GM12878 (cell line): ENCODE measurements around the gene NOS2. TPM values are rescaled to one million over a fixed set of nuclear protein-coding genes. Genes with fewer than 3 reads are reported as not detected.

Experiments
- ATAC-seq: fragments of 200-7000 bp; cut with Tn5 transposase; 3 replicates; pipeline ENCODE4 v1.9.1; 2020; ENCODE audit warnings: mild to moderate bottlenecking, moderate library complexity
- BruUV-seq: library from RNA; stranded (reverse); fragments of 400-500 nt; replicated peaks from 2 replicates; lab custom pipeline; 2021; lab: Mats Ljungman, UMichigan
- CTCF ChIA-PET: fragments of 300-600 bp; sonication (Branson Sonifier 250); formaldehyde crosslinking; extraction: SDS; loops from one replicate; lab custom pipeline; 2021; ENCODE audit warnings: inconsistent platforms; lab: Yijun Ruan, JAX
- POLR2A ChIA-PET: fragments of 350-600 bp; formaldehyde crosslinking; extraction: SDS; loops from one replicate; lab custom pipeline; 2021; ENCODE audit warnings: inconsistent platforms; lab: Charles Lee
- RAD21 ChIA-PET: fragments of 300-600 bp; sonication (Branson Sonifier 250); formaldehyde crosslinking; loops from one replicate; lab custom pipeline; 2023; ENCODE audit warnings: antibody characterized with exemption; ENCODE audit not compliant: unreplicated experiment; lab: Charles Lee
- SMC1A ChIA-PET: fragments of 300-600 bp; sonication (Branson Sonifier 250); formaldehyde crosslinking; loops from one replicate; lab custom pipeline; 2023; ENCODE audit not compliant: unreplicated experiment, uncharacterized antibody; lab: Charles Lee
- DNase-seq: peaks from one replicate; pipeline ENCODE4 v3.0.0-alpha.2; 2011; ENCODE audit warnings: low read depth, low spot score
- FAIRE-seq: peaks from 3 replicates; lab custom pipeline; 2011; peaks lifted over from hg19 to GRCh38; lab: Jason Lieb, UNC
- H2AFZ ChIP-seq: 2 replicates; pipeline ENCODE4 v1.6.0; 2011; ENCODE audit warnings: low read depth, low read length, control low read depth; ENCODE audit not compliant: control insufficient read depth
- H3K27ac ChIP-seq: 2 replicates; pipeline ENCODE4 v1.5.1; 2011; ENCODE audit warnings: control low read depth; ENCODE audit not compliant: control insufficient read depth, insufficient read depth
- H3K27me3 ChIP-seq, 2 experiments: replicated peaks in 1 of 2; 2 replicates each; pipeline versions ENCODE4 v1.6.0 to v1.6.1; 2011; ENCODE audit warnings: low read length in 1 of 2; ENCODE audit not compliant: control insufficient read depth in 2 of 2, insufficient read depth in 2 of 2
- H3K36me3 ChIP-seq, 2 experiments: 2 replicates each; pipeline ENCODE4 v1.5.1; 2011; ENCODE audit warnings: low read length in 1 of 2; ENCODE audit not compliant: control insufficient read depth in 2 of 2, insufficient read depth in 2 of 2
- H3K4me1 ChIP-seq: 2 replicates; pipeline ENCODE4 v1.6.1; 2011; ENCODE audit warnings: mild to moderate bottlenecking, low read length, moderate library complexity, mixed read lengths; ENCODE audit not compliant: control insufficient read depth, insufficient read depth
- H3K4me2 ChIP-seq: 2 replicates; pipeline ENCODE4 v1.6.0; 2011; ENCODE audit warnings: control low read depth; ENCODE audit not compliant: control insufficient read depth, insufficient read depth
- H3K4me3 ChIP-seq: fragments of 200-600 bp; sonication (generic); 2 replicates; pipeline ENCODE4 v1.5.1; 2016
- H3K79me2 ChIP-seq: 2 replicates; pipeline ENCODE4 v1.6.0; 2011; ENCODE audit warnings: low read length; ENCODE audit not compliant: control insufficient read depth, insufficient read depth
- H3K9ac ChIP-seq: 2 replicates; pipeline ENCODE4 v1.8.0; 2011; ENCODE audit warnings: low read length, control low read depth, mixed read lengths; ENCODE audit not compliant: control insufficient read depth, insufficient read depth
- H3K9me3 ChIP-seq: replicated peaks from 3 replicates; pipeline ENCODE4 v1.5.1; 2011; ENCODE audit warnings: mild to moderate bottlenecking, low read length; ENCODE audit not compliant: control insufficient read depth, insufficient read depth
- H4K20me1 ChIP-seq: 2 replicates; pipeline ENCODE4 v1.6.0; 2011; ENCODE audit not compliant: control insufficient read depth, insufficient read depth
- EGR1 ChIP-seq, 2 experiments: IDR thresholded peaks; 1 replicate in 1 of 2; 2 replicates in 1 of 2; pipeline ENCODE4 v1.6.1; 2011 to 2012; ENCODE audit warnings: low read depth in 2 of 2, low read length in 2 of 2, borderline replicate concordance in 1 of 2, mild to moderate bottlenecking in 1 of 2, moderate library complexity in 1 of 2
- ETV6 ChIP-seq, 2 experiments: fragments of 450-650 bp in 1 of 2; IDR thresholded peaks in 1 of 2; conservative IDR thresholded peaks in 1 of 2; 2 replicates each; pipeline ENCODE4 v1.6.1; 2014; ENCODE audit warnings: antibody characterized with exemption in 1 of 2, borderline replicate concordance in 1 of 2, low read depth in 1 of 2, mild to moderate bottlenecking in 1 of 2, moderate library complexity in 1 of 2
- MTA3 ChIP-seq: IDR thresholded peaks from 2 replicates; pipeline ENCODE4 v1.6.1; 2012; ENCODE audit warnings: low read length, inconsistent platforms, borderline replicate concordance
- NR2C1 ChIP-seq: fragments of 450-650 bp; IDR thresholded peaks from 2 replicates; pipeline ENCODE4 v1.6.1; 2017; ENCODE audit warnings: antibody characterized with exemption, mild to moderate bottlenecking, moderate library complexity
- RAD51 ChIP-seq: fragments of 450-650 bp; IDR thresholded peaks from 2 replicates; pipeline ENCODE4 v1.6.1; 2016; ENCODE audit warnings: moderate library complexity, mild to moderate bottlenecking, inconsistent platforms
- TBL1XR1 ChIP-seq: IDR thresholded peaks from 2 replicates; pipeline ENCODE4 v1.6.1; 2012; ENCODE audit warnings: low read depth, low read length, improper control_type of control experiment
- ZNF217 ChIP-seq: fragments of 450-650 bp; IDR thresholded peaks from 2 replicates; pipeline ENCODE4 v1.6.1; 2017; ENCODE audit warnings: antibody characterized with exemption, mild to moderate bottlenecking
- ZNF24 ChIP-seq: fragments of 450-650 bp; IDR thresholded peaks from 2 replicates; pipeline ENCODE4 v1.6.1; 2017; ENCODE audit warnings: antibody characterized with exemption, mild to moderate bottlenecking
- WGBS: methylation state at CpG from one replicate; pipeline ENCODE4 v1.1.6; 2016; ENCODE audit warnings: low lambda C conversion rate; ENCODE audit not compliant: insufficient replicate concordance, insufficient coverage; ENCODE audit errors: missing lambda C conversion rate; 5-methylcytosine and 5-hydroxymethylcytosine counted together
- in situ Hi-C: fragments of 300-500 bp; cut with MboI; formaldehyde crosslinking; loops from 9 replicates; pipeline ENCODE4 v1.14.3; 2018; ENCODE audit warnings: mixed read lengths
- intact Hi-C: fragments of 100-400 bp; cut with micrococcal nuclease; formaldehyde crosslinking; loops from one replicate; pipeline ENCODE4 v1.14.2; 2022; ENCODE audit not compliant: unreplicated experiment
- polyA plus RNA-seq, 11 experiments: library from polyadenylated mRNA; depleted of rRNA in 4 of 11; unstranded in 6 of 11; stranded (reverse) in 5 of 11; fragments of >200 nt; fragmentation: Nextera tagmentation in 4 of 11; fragmentation: Illumina TruSeq in 1 of 11; extraction: Ambion mirVana in 4 of 11; extraction: Trizol in 1 of 11; gene quantifications; 1 replicate in 1 of 11; 2 replicates in 10 of 11; pipeline versions ENCODE4 v1.2.1 to v1.2.3, GENCODE V29; 2011 to 2016; ENCODE audit warnings: inconsistent platforms in 2 of 11, missing spikeins in 2 of 11, low read depth in 1 of 11
- total RNA-seq, 4 experiments: library from RNA; depleted of rRNA in 3 of 4; stranded (reverse); fragments of >200 nt in 3 of 4; fragmentation: Illumina TruSeq in 1 of 4; extraction: Trizol in 1 of 4; gene quantifications; 2 replicates each; pipeline versions ENCODE4 v1.2.1 to v1.2.3, GENCODE V29; 2013 to 2021
- TF ChIP-seq, protein P1 (sequence below): IDR thresholded peaks from 2 replicates; pipeline ENCODE4 v1.6.1; 2011; ENCODE audit warnings: borderline replicate concordance, low read depth, mild to moderate bottlenecking, moderate library complexity, mixed read lengths, low read length; ENCODE audit not compliant: insufficient read depth; ENCODE audit errors: extremely low read length
- TF ChIP-seq, protein P2 (sequence below): fragments of 450-650 bp; IDR thresholded peaks from 2 replicates; pipeline ENCODE4 v1.6.1; 2017; ENCODE audit warnings: mild to moderate bottlenecking, moderate library complexity

NOS2 gene
- total and polyA plus RNA-seq, 10 of the 15 experiments (the other 5 are each of a cell fraction or from before 2014, with no cell fraction given) = 0.01 to 0.05 (median 0.01) TPM; not detected in 7

DNA sequence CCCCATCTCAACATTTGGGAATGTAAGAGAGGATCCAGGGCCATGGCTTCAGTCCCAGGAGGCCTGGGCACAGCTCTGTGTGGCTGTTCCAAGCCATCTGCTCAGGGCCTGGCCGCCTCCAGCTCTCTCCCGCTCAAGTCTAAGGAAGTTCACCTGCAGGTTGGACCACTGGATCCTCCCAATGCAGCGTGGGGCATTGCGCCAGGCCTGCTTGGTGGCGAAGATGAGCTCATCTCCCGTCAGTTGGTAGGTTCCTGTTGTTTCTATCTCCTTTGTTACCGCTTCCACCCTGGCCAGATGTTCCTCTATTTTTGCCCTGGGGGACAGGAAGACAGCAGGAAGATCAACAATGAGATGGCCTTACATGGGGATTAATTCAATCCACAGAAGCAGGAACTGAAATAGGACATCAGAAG lies 17.5 kb downstream of the NOS2 start:
- RAD21 ChIA-PET = no interaction called here
- 16% methylated on average over 7 of the region's 7 CpGs for WGBS
- no peak overlapping the region for H2AFZ ChIP-seq
- no TSS peak for BruUV-seq
- no peak overlapping the region for H3K4me2 ChIP-seq
- DNase-seq = no peak
- no peaks in the 10 kb centered on the region for H3K4me1 ChIP-seq
- H4K20me1 ChIP-seq = no peaks in the 10 kb centered on the region
- in situ Hi-C loops = no loop called here
- SMC1A ChIA-PET = no interaction called here
- H3K79me2 ChIP-seq = no peaks in the 10 kb centered on the region
- CTCF ChIA-PET = no interaction called here
- POLR2A ChIA-PET = no interaction called here
- ATAC-seq = no peak
- H3K4me3 ChIP-seq = no peak overlapping the region
- no peak for FAIRE-seq
- intact Hi-C loops = no loop called here
- no peak for TF ChIP-seq TBL1XR1
- TF ChIP-seq ETV6 (conservative IDR thresholded peaks at IDR 0.05 in 1 of 2, IDR thresholded peaks at IDR 0.05 in 1 of 2; ENCODE audit: borderline replicate concordance in 1 of 2, low read depth in 1 of 2) = no peak
- TF ChIP-seq, protein P1, sequence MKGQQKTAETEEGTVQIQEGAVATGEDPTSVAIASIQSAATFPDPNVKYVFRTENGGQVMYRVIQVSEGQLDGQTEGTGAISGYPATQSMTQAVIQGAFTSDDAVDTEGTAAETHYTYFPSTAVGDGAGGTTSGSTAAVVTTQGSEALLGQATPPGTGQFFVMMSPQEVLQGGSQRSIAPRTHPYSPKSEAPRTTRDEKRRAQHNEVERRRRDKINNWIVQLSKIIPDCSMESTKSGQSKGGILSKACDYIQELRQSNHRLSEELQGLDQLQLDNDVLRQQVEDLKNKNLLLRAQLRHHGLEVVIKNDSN = no peak
- TF ChIP-seq, all 136 proteins: peak for 0
- H3K9ac ChIP-seq = no peak overlapping the region
- H3K36me3 ChIP-seq = no peaks in the 10 kb centered on the region
- H3K27me3 ChIP-seq = no peaks in the 10 kb centered on the region
- H3K27ac ChIP-seq = no peak overlapping the region
- no peaks in the 10 kb centered on the region for H3K9me3 ChIP-seq

DNA sequence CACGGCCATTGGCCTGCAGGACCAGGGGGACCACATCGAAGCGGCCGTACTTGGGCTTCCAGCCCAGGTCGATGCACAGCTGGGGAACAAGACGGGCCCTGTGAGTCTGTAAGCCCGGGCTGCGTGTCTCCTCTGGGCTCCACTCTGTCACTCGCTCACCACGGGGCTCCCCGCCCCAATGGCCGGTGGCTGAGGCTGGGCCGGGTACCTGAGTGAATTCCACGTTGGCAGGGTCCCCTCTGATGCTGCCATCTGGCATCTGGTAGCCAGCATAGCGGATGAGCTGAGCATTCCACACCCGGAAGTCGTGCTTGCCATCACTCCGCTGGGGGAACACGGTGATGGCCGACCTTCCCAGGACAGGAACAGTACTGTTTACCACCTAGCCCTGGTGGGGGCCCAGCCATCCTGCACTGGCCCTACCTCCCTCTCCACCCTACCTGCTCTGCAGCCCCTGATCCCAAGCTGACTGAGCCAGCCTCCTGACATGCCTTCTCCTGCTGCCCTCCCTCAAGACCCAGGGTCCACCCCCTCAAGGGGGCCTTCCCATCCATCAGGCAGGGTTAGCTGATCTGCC lies 19.4 kb downstream of the NOS2 start:
- WGBS = 32% methylated on average over 19 of the region's 20 CpGs
- in situ Hi-C loops (no loop called here), intact Hi-C loops (no loop called here)
- ChIA-PET CTCF (interaction anchor here (1.0 kb wide), 1 partner anchor 25 kb away, joined by 3 read pairs; no protein-coding TSS in a partner anchor), POLR2A (no interaction called here), RAD21 (no interaction called here), SMC1A (interaction anchor here (1.4 kb wide), 1 partner anchor 99 kb away, joined by 9 read pairs; no protein-coding TSS in a partner anchor)
- Histone ChIP-seq H3K79me2 (no peaks in the 10 kb centered on the region), H2AFZ (no peak overlapping the region), H3K9me3 (no peaks in the 10 kb centered on the region), H3K27me3 (no peaks in the 10 kb centered on the region; a peak in 1 of 4 replicates), H3K4me3 (no peak overlapping the region), H4K20me1 (no peaks in the 10 kb centered on the region), H3K4me2 (no peak overlapping the region), H3K9ac (no peak overlapping the region), H3K4me1 (no peaks in the 10 kb centered on the region), H3K36me3 (no peaks in the 10 kb centered on the region), H3K27ac (no peak overlapping the region)
- no TSS peak for BruUV-seq
- no peak for FAIRE-seq
- DNase-seq = no peak
- ATAC-seq = no peak
- TF ChIP-seq ZNF24 (no peak), NR2C1 (no peak), MTA3 (no peak), EGR1 (IDR thresholded peaks at IDR 0.05; ENCODE audit: borderline replicate concordance in 1 of 2, low read depth in 2 of 2, low read length in 2 of 2) (no peak), RAD51 (no peak), ZNF217 (no peak)
- TF ChIP-seq, protein P1 = no peak
- TF ChIP-seq, protein P2, sequence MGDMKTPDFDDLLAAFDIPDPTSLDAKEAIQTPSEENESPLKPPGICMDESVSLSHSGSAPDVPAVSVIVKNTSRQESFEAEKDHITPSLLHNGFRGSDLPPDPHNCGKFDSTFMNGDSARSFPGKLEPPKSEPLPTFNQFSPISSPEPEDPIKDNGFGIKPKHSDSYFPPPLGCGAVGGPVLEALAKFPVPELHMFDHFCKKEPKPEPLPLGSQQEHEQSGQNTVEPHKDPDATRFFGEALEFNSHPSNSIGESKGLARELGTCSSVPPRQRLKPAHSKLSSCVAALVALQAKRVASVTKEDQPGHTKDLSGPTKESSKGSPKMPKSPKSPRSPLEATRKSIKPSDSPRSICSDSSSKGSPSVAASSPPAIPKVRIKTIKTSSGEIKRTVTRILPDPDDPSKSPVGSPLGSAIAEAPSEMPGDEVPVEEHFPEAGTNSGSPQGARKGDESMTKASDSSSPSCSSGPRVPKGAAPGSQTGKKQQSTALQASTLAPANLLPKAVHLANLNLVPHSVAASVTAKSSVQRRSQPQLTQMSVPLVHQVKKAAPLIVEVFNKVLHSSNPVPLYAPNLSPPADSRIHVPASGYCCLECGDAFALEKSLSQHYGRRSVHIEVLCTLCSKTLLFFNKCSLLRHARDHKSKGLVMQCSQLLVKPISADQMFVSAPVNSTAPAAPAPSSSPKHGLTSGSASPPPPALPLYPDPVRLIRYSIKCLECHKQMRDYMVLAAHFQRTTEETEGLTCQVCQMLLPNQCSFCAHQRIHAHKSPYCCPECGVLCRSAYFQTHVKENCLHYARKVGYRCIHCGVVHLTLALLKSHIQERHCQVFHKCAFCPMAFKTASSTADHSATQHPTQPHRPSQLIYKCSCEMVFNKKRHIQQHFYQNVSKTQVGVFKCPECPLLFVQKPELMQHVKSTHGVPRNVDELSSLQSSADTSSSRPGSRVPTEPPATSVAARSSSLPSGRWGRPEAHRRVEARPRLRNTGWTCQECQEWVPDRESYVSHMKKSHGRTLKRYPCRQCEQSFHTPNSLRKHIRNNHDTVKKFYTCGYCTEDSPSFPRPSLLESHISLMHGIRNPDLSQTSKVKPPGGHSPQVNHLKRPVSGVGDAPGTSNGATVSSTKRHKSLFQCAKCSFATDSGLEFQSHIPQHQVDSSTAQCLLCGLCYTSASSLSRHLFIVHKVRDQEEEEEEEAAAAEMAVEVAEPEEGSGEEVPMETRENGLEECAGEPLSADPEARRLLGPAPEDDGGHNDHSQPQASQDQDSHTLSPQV = no peak
